ENCODE measurements around the gene C6orf136. TPM values are rescaled to one million over a fixed set of nuclear protein-coding genes. Genes with fewer than 3 reads are reported as not detected.

C6orf136 gene
- total and polyA plus RNA-seq, 5 donors from 2014 or later = 7.5 to 24.4 (median 13.4) TPM

DNA sequence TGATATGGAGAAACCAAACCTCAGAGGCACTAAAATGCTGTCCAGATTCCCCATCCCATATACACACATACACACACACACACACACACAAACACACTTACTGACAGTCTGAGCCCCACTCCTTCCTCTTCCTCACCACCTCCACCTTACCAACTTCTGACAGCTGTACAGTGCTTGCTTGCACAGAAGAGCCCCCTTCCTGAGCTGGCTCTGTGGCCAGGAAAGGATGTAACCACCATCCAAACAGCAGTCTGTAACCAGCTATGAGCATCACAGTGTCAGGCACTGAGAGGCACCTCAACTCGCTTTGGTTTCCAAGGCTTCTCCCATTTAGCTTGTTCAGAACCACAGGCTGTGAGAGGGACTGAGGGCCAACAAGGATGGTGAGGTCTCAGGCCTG lies 5.9 kb upstream of the C6orf136 start:
- no peaks in the 10 kb centered on the region for H3K9me3 Mint-ChIP-seq
- no peak overlapping the region for H3K27ac ChIP-seq (ENCODE audit: insufficient read depth, low read length, poor library complexity, severe bottlenecking)
- H3K27me3 ChIP-seq (ENCODE audit: control insufficient read depth, insufficient read depth, low read length) = no peaks in the 10 kb centered on the region
- H3K4me1 ChIP-seq (ENCODE audit: control insufficient read depth, insufficient read depth, low read length, poor library complexity, severe bottlenecking) = no peaks in the 10 kb centered on the region
- DNase-seq = peak in 1 of 3 donors; percentile 25
- ATAC-seq (ENCODE audit: low read depth in 2 of 2) = peak in 1 of 2 donors; percentile 39
- no peak overlapping the region for H3K4me3 ChIP-seq (ENCODE audit: low read depth, low read length)
- peak overlapping the region in 1 of 3 donors; percentile 74 for H3K27ac Mint-ChIP-seq
- H3K36me3 ChIP-seq (ENCODE audit: control insufficient read depth, insufficient read depth, low read length) = peaks cover 3% of the 10 kb centered on the region
- H3K27me3 Mint-ChIP-seq = no peaks in the 10 kb centered on the region
- H3K4me3 Mint-ChIP-seq = peak overlapping the region in 1 of 4 donors; percentile 58
- peaks cover 16% of the 10 kb centered on the region for H3K36me3 Mint-ChIP-seq
- no peaks in the 10 kb centered on the region for H3K9me3 ChIP-seq (ENCODE audit: control insufficient read depth in 2 of 2, low read length in 2 of 2)
- peaks cover 6 to 20% (median 9%) of the 10 kb centered on the region in 4 donors for H3K4me1 Mint-ChIP-seq

DNA sequence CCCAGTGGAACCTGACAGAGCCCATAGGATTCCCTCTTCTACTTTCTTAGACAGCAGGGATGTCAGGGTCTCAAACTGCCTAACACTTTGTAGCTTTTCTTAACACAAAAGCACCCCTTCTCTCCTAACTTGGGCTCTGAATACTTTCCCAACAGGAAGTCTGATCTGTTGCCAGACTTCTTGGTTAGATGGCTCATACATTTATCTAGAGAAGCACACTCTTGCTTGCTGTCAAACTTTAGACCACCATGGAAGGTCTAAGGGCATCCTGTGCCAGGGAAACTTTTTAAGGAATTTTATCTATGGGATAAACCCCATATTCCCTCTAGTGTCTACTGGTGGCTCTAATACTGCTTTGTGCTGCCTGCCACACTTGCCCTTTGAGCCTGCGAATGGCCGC lies 3.3 kb upstream of the C6orf136 start:
- DNase-seq (no peak), ATAC-seq (ENCODE audit: low read depth in 2 of 2) (no peak)
- Histone ChIP-seq H3K9me3 (ENCODE audit: control insufficient read depth in 2 of 2, low read length in 2 of 2) (no peaks in the 10 kb centered on the region), H3K4me1 (ENCODE audit: control insufficient read depth, insufficient read depth, low read length, poor library complexity, severe bottlenecking) (peaks cover 13% of the 10 kb centered on the region), H3K4me3 (ENCODE audit: low read depth, low read length) (no peak overlapping the region), H3K27ac (ENCODE audit: insufficient read depth, low read length, poor library complexity, severe bottlenecking) (no peak overlapping the region), H3K27me3 (ENCODE audit: control insufficient read depth, insufficient read depth, low read length) (no peaks in the 10 kb centered on the region), H3K36me3 (ENCODE audit: control insufficient read depth, insufficient read depth, low read length) (peaks cover 3% of the 10 kb centered on the region)
- no peaks in the 10 kb centered on the region for H3K9me3 Mint-ChIP-seq
- no peaks in the 10 kb centered on the region for H3K27me3 Mint-ChIP-seq
- no peak overlapping the region for H3K27ac Mint-ChIP-seq
- H3K36me3 Mint-ChIP-seq = peaks cover 17% of the 10 kb centered on the region
- H3K4me3 Mint-ChIP-seq = no peak overlapping the region
- peaks cover 12 to 36% (median 20%) of the 10 kb centered on the region in 4 donors for H3K4me1 Mint-ChIP-seq

DNA sequence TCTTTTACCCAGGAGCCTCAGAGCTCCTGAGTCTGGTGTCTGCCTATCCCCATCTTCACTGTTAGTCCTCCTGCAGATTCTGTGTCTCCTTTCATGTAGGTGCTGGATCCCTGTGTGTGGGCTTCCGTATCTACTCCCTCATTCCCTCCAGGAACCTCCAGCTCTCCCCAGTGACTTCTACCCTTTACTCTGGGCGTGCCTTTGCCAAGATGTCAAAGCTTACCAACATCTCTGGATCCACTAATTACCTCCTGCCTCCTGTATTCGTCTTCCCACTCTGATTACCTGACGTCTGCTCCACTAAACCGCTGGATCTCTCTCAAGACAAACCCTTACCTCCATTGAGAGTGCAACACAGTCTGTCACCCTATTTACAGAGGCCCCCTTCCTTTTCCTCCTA lies 2.2 kb upstream of the C6orf136 start:
- no peak for ATAC-seq (ENCODE audit: low read depth in 2 of 2)
- peak overlapping the region in 2 of 4 donors; percentile 3 to 11 for H3K4me3 Mint-ChIP-seq
- Histone ChIP-seq H3K27ac (ENCODE audit: insufficient read depth, low read length, poor library complexity, severe bottlenecking) (no peak overlapping the region), H3K27me3 (ENCODE audit: control insufficient read depth, insufficient read depth, low read length) (no peaks in the 10 kb centered on the region), H3K36me3 (ENCODE audit: control insufficient read depth, insufficient read depth, low read length) (peaks cover 3% of the 10 kb centered on the region), H3K4me1 (ENCODE audit: control insufficient read depth, insufficient read depth, low read length, poor library complexity, severe bottlenecking) (peaks cover 13% of the 10 kb centered on the region), H3K4me3 (ENCODE audit: low read depth, low read length) (no peak overlapping the region), H3K9me3 (ENCODE audit: control insufficient read depth in 2 of 2, low read length in 2 of 2) (no peaks in the 10 kb centered on the region)
- no peak for DNase-seq
- H3K4me1 Mint-ChIP-seq = peaks cover 12 to 37% (median 20%) of the 10 kb centered on the region in 4 donors
- no peaks in the 10 kb centered on the region for H3K27me3 Mint-ChIP-seq
- peaks cover 17% of the 10 kb centered on the region for H3K36me3 Mint-ChIP-seq
- H3K9me3 Mint-ChIP-seq = no peaks in the 10 kb centered on the region
- peak overlapping the region in 1 of 3 donors; percentile 64 for H3K27ac Mint-ChIP-seq

DNA sequence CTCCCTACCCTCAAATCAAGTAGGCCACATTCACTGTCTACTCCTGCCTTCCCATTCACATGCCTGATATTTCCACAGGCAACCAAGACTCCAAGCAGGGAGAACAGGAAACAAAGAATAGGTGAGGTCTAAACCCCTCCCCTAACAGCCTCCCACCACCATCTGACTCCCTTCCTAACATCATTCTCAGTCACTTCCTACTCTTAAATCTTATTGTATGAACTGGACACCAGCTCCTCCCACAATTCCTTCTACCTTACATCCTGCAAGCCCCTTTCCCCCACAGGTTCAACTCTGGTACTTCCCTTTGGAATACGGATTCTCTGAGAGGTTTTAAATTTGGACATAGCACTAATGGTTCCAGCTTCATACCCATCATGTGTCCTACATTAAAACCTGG lies 944 bp upstream of the C6orf136 start:
- Histone ChIP-seq H3K27ac (ENCODE audit: insufficient read depth, low read length, poor library complexity, severe bottlenecking) (peak overlapping the region; percentile 92), H3K4me3 (ENCODE audit: low read depth, low read length) (no peak overlapping the region), H3K36me3 (ENCODE audit: control insufficient read depth, insufficient read depth, low read length) (peaks cover 3% of the 10 kb centered on the region), H3K27me3 (ENCODE audit: control insufficient read depth, insufficient read depth, low read length) (no peaks in the 10 kb centered on the region), H3K9me3 (ENCODE audit: control insufficient read depth in 2 of 2, low read length in 2 of 2) (no peaks in the 10 kb centered on the region), H3K4me1 (ENCODE audit: control insufficient read depth, insufficient read depth, low read length, poor library complexity, severe bottlenecking) (peaks cover 13% of the 10 kb centered on the region)
- Mint-ChIP-seq H3K27me3 (no peaks in the 10 kb centered on the region), H3K4me1 (peaks cover 12 to 32% (median 20%) of the 10 kb centered on the region in 4 donors), H3K36me3 (peaks cover 16% of the 10 kb centered on the region), H3K4me3 (peak overlapping the region in 3 of 4 donors; percentile 89 to 91 (median 90)), H3K9me3 (no peaks in the 10 kb centered on the region), H3K27ac (peak overlapping the region in 2 of 3 donors; percentile 49 to 89)
- ATAC-seq (ENCODE audit: low read depth in 2 of 2) = no peak
- DNase-seq = no peak

DNA sequence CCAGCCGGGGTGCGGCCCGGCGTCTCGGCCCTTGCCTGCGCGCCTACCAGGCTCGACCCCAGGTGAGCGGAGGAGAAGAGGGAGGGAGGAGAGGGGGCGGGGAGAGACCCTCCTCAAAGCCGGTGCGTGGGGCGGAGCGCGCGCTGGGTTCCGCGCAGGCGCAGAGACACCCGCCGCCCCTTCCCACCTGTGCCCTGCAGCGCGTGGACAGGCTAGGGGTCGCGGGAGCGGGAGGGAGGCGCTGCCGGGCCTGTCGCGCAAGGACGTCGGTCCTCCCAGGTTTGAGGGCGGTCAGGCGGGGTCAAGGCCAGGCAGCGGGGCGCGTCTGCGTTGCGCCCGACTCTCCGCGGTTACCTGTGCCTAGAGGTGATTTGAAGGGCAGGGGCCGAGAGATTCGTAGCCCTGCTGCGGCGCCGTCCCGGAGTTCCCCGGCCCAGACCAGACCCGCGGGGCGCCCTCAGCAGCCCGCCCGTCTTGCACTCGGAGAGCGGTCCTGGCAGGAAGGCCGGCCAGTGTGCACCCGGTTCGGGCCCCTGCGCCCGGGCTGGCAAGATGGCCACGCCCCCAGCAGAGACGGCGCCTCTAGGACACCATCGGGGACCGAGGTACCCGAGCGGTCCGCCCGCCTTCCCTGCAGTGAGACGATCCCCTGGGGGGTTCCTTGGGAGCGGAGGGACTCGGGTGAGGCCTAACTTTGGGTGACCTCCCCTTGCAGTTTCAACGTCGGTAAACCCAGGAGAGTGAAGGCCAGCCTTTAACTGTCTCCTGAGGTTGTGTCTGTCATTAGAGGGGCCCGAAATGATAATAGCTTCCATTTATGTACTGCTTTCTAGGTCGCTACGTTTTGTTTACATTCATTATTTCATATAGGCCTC lies 546 bp downstream of the C6orf136 start:
- Mint-ChIP-seq H3K27ac (peak overlapping the region; percentile 89 to 92 (median 91)), H3K4me1 (peaks cover 12 to 27% (median 19%) of the 10 kb centered on the region in 4 donors), H3K9me3 (no peaks in the 10 kb centered on the region), H3K27me3 (no peaks in the 10 kb centered on the region), H3K36me3 (peaks cover 17% of the 10 kb centered on the region), H3K4me3 (peak overlapping the region; percentile 85 to 91 (median 90))
- peak overlapping the region; percentile 92 for H3K27ac ChIP-seq (ENCODE audit: insufficient read depth, low read length, poor library complexity, severe bottlenecking)
- H3K4me3 ChIP-seq (ENCODE audit: low read depth, low read length) = peak overlapping the region; percentile 85
- H3K9me3 ChIP-seq (ENCODE audit: control insufficient read depth in 2 of 2, low read length in 2 of 2) = no peaks in the 10 kb centered on the region
- H3K36me3 ChIP-seq (ENCODE audit: control insufficient read depth, insufficient read depth, low read length) = peaks cover 16% of the 10 kb centered on the region
- H3K27me3 ChIP-seq (ENCODE audit: control insufficient read depth, insufficient read depth, low read length) = no peaks in the 10 kb centered on the region
- DNase-seq (peak in 2 of 3 donors; percentile 58 to 79), ATAC-seq (ENCODE audit: low read depth in 2 of 2) (peak; percentile 67 to 68)
- peaks cover 13% of the 10 kb centered on the region for H3K4me1 ChIP-seq (ENCODE audit: control insufficient read depth, insufficient read depth, low read length, poor library complexity, severe bottlenecking)

DNA sequence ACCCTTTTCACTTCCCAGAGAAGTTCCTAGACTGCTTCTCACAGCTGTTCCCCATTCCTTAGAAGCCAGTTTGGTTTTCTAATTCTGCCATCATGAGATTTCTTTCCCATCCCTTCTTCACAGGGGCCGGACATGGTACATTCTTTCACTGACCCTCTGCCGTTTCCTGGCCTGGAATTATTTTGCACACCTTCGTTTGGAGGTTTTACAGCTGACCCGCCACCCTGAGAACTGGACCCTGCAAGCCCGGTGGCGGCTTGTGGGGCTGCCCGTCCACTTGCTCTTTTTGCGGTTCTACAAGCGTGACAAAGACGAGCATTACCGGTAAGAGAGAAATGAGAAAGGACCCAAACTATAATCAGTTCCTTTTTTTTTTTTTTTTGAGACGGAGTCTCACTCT lies 4.2 kb downstream of the C6orf136 start:
- H3K4me3 Mint-ChIP-seq = peak overlapping the region in 1 of 4 donors; percentile 72
- H3K4me3 ChIP-seq (ENCODE audit: low read depth, low read length) = no peak overlapping the region
- no peaks in the 10 kb centered on the region for H3K27me3 Mint-ChIP-seq
- H3K27me3 ChIP-seq (ENCODE audit: control insufficient read depth, insufficient read depth, low read length) = no peaks in the 10 kb centered on the region
- H3K9me3 ChIP-seq (ENCODE audit: control insufficient read depth in 2 of 2, low read length in 2 of 2) = no peaks in the 10 kb centered on the region
- H3K9me3 Mint-ChIP-seq = no peaks in the 10 kb centered on the region
- ATAC-seq (ENCODE audit: low read depth in 2 of 2) (no peak), DNase-seq (no peak)
- peaks cover 13% of the 10 kb centered on the region for H3K4me1 ChIP-seq (ENCODE audit: control insufficient read depth, insufficient read depth, low read length, poor library complexity, severe bottlenecking)
- no peak overlapping the region for H3K27ac ChIP-seq (ENCODE audit: insufficient read depth, low read length, poor library complexity, severe bottlenecking)
- H3K36me3 Mint-ChIP-seq = peaks cover 26% of the 10 kb centered on the region
- peaks cover 51% of the 10 kb centered on the region for H3K36me3 ChIP-seq (ENCODE audit: control insufficient read depth, insufficient read depth, low read length)
- H3K4me1 Mint-ChIP-seq = peaks cover 6 to 16% (median 11%) of the 10 kb centered on the region in 4 donors
- H3K27ac Mint-ChIP-seq = no peak overlapping the region

DNA sequence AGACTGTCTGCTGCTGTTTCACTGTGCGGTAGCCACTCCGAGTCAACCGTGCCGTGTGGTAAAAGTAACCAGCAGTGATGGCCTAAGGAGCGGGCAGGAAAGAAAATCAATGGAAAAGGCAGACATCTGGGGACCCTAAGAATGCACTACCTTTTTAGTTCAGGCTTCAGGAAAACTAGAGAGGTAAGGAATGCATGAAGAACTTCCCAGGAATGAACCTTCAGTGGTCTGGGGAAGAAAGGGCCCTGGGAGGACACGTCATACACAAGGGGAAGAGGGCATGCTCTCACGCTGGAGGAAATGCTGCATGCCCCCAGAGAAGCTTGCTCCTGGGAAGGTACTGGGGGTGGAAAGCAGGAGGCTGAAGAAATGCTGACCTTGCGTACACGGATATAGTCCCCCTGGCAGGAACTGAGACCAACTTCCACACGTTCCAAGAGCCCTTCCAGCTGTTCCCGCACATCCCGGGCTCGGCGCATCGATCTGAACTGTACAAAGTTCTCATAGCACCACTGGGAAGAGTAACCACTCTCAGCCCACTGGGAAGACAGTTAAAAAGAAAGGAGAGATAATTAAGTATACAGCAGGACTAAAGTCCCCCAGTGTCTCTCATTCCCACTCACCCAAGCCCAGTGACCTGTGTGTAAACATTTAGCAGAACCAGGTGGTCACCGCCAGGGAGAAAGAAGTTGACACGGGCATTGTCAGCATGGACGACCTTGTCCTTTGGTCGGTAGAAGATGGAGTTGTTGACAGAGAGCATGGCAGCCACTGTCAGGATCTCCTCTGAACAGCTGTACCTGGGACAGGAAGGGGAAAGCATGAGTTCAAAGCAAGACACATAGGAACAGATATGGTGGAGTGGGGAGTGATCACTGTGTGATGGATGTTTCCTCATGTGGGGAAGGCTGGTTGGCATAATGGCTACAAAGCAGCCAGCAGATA lies 8.1 kb downstream of the C6orf136 start:
- H3K36me3 ChIP-seq (ENCODE audit: control insufficient read depth, insufficient read depth, low read length) = peaks cover 83% of the 10 kb centered on the region
- H3K4me3 Mint-ChIP-seq = no peak overlapping the region
- ATAC-seq (ENCODE audit: low read depth in 2 of 2) = no peak
- peaks cover 48% of the 10 kb centered on the region for H3K36me3 Mint-ChIP-seq
- H3K27ac Mint-ChIP-seq = peak overlapping the region in 2 of 3 donors; percentile 28 to 51
- H3K4me1 ChIP-seq (ENCODE audit: control insufficient read depth, insufficient read depth, low read length, poor library complexity, severe bottlenecking) = no peaks in the 10 kb centered on the region
- H3K4me3 ChIP-seq (ENCODE audit: low read depth, low read length) = no peak overlapping the region
- DNase-seq = no peak
- H3K9me3 Mint-ChIP-seq = no peaks in the 10 kb centered on the region
- no peaks in the 10 kb centered on the region for H3K27me3 ChIP-seq (ENCODE audit: control insufficient read depth, insufficient read depth, low read length)
- H3K27me3 Mint-ChIP-seq = no peaks in the 10 kb centered on the region
- peaks cover 0 to 5% (median 0%) of the 10 kb centered on the region in 4 donors for H3K4me1 Mint-ChIP-seq
- H3K9me3 ChIP-seq (ENCODE audit: control insufficient read depth in 2 of 2, low read length in 2 of 2) = no peaks in the 10 kb centered on the region
- no peak overlapping the region for H3K27ac ChIP-seq (ENCODE audit: insufficient read depth, low read length, poor library complexity, severe bottlenecking)

All from CD4-positive, CD25-positive, alpha-beta regulatory T cell (primary cell).